HG02852 (cell line): ENCODE measurements around the gene LRRC46.

Experiments
- ATAC-seq: cut with Tn5 transposase; IDR thresholded peaks from one replicate; pipeline ENCODE4 v1.9.1; 2021; ENCODE audit warnings: mild to moderate bottlenecking, moderate library complexity; ENCODE audit not compliant: unreplicated experiment

LRRC46 gene

DNA sequence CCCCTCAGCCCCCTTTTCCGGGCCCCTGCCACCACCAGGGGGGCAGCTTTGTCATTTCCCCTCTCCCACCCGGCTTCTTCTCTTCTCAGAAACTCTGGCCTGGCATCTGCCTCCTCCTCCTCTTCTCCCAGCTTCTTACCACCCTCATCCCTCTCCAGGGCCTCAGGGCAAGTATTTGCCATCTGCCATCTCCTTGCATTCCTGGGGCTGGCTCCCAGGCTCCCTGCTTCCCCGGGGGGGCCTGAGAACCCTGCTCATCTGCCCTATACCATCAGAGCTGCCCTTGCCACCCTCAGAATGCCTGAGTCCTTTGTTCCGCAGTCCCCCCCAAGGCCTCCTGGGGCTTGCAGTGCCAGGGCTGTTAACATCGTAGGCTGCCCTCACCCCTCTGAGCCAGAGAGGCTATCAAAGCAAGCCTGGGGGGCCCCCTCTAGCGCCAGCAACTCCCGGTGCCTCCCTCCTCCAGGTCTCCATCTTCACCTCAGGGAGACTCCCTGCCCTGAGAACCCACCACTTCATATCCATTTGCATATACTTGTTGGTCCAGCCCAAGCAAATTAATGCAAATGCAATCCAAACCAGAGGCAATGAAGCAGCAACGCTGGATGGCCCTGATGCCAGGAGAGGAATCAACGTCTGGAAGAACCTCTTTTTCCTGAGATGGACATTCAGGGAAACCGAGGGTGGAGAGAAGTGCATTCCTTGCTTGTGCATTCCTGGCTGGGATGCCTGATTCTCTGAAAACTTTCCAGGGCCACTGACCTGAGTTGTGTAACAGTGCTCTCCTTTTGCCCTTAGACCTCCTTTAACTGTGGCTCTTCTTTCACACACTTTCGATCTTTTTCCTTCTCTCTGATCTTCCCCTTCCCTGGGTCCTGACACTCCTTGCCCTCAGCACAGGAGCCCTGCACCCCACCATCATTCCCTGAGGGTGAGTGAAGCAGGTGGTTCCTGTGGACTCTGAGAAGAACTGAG lies 43.8 kb downstream of the LRRC46 start:
- no peak for ATAC-seq

DNA sequence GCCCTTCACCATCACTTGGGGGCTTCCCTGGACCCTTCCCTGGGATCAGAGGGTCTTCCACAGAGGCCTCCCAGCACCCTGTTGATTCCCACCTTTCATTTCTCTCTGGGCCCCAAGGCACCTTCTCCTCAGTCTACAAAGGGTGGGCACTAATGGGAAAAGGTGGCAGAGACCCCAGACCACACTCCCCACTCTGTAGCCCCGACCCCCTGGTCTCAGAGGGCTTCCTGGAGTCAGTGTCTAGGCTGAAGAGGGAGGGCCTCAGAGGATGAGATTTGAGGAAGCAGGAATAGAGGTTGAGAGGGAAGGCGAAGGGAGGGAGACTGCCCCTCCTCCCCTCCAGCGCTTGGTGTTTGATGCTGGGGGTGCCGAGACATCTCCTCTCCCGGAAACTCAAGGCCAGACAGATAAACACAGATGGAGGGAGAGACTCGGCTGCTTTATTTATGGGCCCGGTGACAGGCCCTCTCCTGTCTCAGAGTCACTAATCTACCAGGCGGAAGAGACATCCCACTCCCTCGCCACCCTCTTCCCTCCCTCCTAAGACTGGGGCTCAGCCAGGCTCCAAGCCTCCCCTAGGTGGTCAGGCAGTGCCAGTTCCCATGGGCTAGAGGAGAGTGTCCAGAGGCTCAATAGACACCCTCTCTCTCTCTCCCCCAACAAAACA lies 46.0 kb downstream of the LRRC46 start:
- no peak for ATAC-seq

DNA sequence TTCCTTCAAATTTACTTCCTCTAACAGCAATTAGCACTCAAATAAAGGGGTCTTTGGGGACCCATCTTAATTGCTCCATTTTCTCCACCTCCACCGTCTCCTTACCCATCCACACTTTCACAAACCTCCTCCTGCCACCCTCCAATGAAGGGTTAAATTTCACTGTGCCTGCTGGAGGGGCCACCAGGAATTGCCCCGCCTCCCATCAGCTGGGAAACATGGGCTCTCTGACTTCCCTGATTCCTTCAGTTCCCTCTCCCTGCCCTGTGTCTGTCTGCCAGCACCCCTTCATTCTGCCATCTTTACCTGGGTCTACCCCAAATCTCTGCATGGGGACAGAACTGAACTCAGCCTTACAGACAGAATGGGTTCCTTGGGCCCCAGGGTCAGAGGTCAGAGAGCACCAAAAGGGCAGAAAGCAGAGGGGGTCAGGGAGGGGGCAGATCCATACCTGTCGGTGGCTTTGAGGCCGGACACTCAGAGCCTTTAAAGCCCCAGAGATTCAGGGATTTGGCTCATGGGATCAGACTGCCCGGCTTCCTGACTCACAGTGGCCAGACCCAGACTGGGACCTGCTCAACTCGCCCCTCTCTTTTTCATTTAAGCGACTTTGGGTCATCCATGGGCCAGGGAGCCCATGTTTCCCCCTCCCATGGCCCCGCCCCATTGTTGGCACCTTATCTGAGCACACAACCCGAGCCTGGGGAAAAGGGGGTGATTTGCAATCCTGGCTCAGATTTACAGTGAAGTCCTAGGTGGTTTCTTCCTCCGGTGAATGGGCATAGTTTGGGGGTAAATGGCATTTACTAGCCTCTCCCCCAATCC lies 46.9 kb downstream of the LRRC46 start:
- ATAC-seq = no peak

DNA sequence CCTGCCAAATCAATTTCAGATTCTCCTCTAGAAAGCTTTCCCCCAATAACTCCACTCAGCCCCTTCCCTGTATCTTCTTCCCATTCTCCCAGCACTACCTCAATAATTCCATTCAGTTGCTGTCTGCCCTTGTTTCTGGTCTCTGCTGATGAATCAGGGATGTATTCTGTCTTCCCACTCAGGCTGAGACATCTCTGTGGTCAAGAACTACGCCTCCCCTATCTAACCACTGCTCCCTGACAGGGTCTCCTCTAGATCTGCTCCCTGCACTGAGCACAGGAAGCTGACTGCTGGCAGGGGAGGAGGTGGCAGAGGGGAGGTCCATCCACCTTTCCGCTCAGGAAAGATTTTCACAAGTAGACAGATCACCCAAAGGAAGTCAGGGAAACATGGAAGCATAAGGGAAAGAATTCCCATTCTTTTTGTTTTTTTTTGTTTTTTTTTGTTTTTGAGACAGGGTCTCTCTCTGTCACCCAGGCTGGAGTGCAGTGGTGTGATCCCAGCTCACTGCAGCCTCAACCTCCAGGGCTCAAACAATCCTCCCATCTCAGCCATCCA lies 47.6 kb downstream of the LRRC46 start:
- ATAC-seq = no peak

DNA sequence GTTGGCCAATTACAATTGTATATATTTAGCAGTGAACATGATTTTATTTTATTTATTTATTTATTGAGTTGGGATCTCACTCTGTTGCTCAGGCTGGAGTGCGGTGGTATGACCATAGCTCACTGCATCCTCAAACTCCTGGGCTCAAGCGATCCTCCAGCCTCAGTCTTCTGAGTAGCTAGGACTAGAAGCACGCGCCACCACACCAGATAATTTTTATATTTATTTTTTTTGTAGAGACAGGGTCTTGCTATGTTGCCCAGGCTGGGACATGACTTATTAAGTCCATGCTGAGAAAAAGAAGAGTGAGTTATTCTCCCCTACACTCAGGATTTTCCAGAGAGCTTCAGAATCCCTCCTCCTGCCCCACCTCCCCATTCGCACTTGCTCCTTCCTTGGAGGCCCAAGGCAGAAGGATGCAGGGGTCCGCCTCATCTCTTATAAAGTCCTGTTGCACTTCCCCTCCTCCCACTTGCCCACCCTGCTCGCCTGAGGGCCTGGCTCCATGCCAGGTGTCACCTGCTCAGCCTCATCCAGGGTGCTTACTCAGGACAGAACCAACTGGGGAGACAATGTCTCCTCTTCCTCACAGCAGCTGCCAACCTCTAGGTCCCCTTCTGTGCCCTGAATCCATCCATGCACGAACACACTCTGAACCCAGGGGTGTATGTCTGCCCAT lies 48.4 kb downstream of the LRRC46 start:
- ATAC-seq = no peak

DNA sequence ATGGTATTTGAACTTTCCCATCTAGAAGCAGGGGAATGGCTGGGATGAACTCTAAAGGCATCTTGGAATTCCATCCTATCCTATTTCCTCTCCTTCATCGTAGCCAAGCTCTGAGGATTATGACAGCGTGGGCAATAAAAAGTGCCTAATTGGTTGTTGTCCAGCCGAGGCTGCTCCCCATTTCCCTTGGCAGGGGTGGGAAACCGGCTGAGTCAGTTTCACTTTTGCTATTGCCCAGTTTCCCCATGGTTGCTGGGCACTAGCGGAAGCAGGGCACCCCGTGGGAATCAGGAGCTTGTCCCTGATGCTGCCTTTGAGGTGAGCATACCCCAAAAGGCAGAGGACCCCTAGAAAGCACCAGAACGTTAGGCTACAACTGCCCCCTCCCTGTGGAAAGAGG lies 50.8 kb downstream of the LRRC46 start:
- ATAC-seq = no peak

DNA sequence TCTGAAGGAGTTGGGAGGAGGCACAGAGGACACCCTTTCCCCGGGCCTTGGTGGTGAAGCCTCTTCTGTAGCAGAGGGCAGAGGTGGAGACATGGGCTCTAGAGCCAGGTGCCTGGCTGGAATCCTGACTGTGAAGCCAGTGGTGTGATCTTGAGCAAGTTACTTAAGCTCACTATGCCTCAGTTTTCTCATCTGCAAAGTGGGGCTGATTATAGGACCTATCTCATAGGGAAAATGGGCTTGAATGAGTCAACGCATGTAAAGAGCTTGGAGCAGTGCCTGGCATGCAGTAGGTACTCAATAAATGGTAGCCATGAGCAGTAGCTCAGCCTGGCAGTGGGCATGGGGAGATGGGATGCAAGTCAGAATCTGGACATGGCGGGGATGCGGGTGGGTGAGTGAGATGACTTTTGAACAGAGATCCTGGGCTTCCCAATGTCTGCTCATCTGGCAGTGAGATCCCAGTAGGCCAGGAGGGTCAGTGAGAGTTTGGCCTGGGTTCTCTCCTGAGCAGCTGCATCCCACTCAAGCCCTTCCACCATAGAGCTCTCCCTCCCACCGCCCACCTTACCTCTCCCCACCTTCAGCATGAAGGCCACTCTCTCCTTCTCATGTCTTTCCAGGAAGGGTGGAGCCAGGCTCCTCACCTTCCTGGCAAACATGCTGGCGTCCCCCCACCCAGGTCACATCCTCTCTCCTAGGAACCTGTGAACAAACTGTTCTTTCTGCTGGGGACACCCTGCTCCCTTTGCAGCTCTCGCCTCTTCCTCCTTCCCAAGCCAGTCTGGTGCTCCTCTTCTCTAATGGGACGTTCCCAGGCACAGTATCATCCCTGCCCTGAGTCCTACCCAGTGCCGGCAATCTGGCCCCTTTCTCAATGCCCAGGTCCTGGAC lies 51.5 kb downstream of the LRRC46 start:
- no peak for ATAC-seq

DNA sequence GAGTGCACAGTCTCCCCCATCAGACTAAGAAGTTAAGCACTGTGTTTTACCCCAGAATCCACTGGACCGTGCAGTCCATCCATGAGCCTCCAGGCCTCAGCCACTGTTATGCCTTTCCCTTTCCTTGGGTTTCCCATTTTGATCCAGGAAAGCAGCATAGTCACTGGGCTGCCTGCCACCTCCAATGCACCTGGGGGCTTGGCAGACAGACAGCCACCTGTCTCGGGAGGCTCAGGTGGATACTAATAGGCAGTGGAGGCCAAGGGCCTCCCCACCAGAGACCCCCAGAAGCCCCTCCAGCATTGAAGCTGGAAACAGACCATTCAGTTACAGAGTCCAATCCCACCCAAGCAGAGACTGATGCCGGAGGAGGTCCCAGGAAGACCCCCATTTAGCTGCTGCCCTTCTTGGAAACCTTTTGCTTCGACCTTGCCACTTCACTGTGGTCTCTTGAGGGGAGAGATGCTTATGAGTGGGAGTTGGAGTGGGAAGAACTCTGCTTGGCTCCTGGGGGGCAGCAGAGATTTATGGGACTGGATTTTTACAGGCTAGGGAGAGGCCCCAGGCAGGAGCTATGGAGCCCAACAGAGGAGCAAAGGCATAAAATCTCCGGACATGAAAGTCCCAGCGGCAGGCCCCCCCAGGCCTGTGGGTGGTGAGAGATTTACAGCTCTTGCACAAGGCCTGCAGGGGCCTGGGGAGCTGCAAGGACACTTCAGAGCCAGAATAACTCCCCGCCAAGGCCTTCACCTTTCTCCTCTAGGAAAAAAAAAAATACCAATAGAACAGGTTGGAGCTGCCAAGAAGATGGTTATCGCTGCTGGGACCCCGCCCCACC lies 52.3 kb downstream of the LRRC46 start:
- ATAC-seq = no peak

DNA sequence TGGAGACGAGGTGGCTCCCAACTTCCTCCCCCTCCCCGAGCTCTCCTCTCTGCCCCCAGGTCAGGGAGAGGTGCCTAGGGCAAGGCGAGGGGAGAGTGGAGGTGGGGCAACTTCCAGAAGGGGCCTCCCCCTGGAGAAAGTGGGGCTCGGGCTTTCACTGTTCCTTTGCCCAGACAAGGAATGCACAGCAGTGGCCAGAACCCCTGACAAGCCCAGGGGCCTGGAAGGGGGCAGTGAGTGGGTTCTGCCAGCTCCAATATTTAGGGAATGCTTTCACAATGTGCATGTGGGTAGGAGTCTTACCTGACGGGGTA lies 52.9 kb downstream of the LRRC46 start:
- no peak for ATAC-seq

DNA sequence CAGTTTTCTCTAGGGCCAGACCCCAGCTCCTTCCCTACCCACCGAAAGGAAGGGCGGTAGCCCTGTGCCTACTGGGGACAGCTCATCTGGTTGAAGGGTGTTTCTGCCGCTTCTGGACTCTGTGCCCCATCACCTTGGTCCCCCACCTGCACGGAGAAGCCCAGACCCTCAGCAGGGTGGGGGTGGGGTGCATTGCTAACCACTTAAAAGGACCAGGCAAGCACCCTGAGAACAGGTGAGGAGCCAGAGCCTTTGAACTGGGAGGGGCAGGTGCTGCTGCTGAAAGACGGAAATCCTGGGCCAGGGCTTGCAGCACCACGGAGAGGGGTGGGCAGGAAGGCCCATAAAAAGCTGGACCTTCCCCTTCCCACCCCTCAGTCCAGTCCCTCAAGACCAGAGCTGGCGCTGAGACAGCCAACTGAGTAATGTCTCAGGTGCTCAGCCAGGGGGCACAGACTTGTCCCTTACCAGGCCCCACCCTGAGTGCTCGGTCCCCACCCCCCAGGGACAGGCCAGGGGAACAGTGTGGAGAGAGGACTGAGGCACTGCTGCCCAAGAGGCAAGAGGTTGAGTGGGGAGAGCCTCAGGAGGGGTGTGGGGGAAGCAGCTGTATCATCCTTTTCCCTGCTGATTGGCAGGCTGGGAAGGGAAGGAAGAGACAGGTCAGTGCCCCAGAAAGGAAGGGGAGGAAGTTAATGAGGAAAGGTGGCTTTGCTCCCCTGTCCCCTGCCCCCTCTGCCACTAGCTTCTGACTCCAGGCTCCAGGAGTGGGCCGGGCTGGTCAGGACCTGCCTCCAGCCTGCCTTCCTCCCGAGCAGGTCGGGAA lies 53.6 kb downstream of the LRRC46 start:
- ATAC-seq = no peak
